MCF 10A (cell line): Measurements from ENCODE around the gene TBCD. TPM values are rescaled to one million over a fixed set of nuclear protein-coding genes. Genes with fewer than 3 reads are reported as not detected.

ENCODE experiments used
- BruUV-seq: library from RNA; stranded (reverse); fragments of 400-500 nt; replicated peaks from 2 replicates; lab custom pipeline; 2021; lab: Mats Ljungman, UMichigan
- CTCF ChIA-PET: fragments of 300-600 bp; sonication (Branson Sonifier 250); formaldehyde crosslinking; extraction: SDS; loops from one replicate; lab custom pipeline; 2021; ENCODE audit warnings: antibody characterized with exemption, inconsistent platforms; lab: Yijun Ruan, JAX
- POLR2A ChIA-PET: fragments of 300-600, 350-650 bp; sonication (Branson Sonifier 250); formaldehyde crosslinking; extraction: SDS; loops from one replicate; lab custom pipeline; 2020; ENCODE audit warnings: antibody characterized with exemption, inconsistent platforms; lab: Yijun Ruan, JAX
- DNase-seq: peaks from one replicate; pipeline ENCODE4 v3.0.0-alpha.2; 2018; ENCODE audit not compliant: unreplicated experiment
- H3K27ac Mint-ChIP-seq: one replicate; pipeline ENCODE4 v1.8.0; 2022; ENCODE audit warnings: mild to moderate bottlenecking, low read depth, mixed read lengths; ENCODE audit not compliant: unreplicated experiment
- H3K27me3 Mint-ChIP-seq: one replicate; pipeline ENCODE4 v1.8.0; 2022; ENCODE audit warnings: mixed read lengths; ENCODE audit not compliant: insufficient read depth, unreplicated experiment
- H3K36me3 Mint-ChIP-seq: one replicate; pipeline ENCODE4 v1.8.0; 2022; ENCODE audit warnings: mild to moderate bottlenecking, moderate library complexity, mixed read lengths; ENCODE audit not compliant: insufficient read depth, unreplicated experiment
- H3K4me1 Mint-ChIP-seq: one replicate; pipeline ENCODE4 v1.8.0; 2022; ENCODE audit warnings: mixed read lengths; ENCODE audit not compliant: insufficient read depth, unreplicated experiment
- H3K4me3 Mint-ChIP-seq: one replicate; pipeline ENCODE4 v1.8.0; 2022; ENCODE audit warnings: mild to moderate bottlenecking, moderate library complexity, mixed read lengths; ENCODE audit not compliant: unreplicated experiment
- H3K9me3 Mint-ChIP-seq: one replicate; pipeline ENCODE4 v1.8.0; 2022; ENCODE audit warnings: mixed read lengths; ENCODE audit not compliant: unreplicated experiment
- CTCF ChIP-seq: fragments of 200-600 bp; IDR thresholded peaks from one replicate; pipeline ENCODE4 v1.8.0; 2022; ENCODE audit warnings: antibody characterized with exemption, mild to moderate bottlenecking; ENCODE audit not compliant: unreplicated experiment
- intact Hi-C: fragments of 100-400 bp; cut with micrococcal nuclease; formaldehyde crosslinking; loops from 2 replicates; pipeline ENCODE4 v1.14.1; 2022
- total RNA-seq: library from RNA; stranded (reverse); gene quantifications from 2 replicates; pipeline ENCODE4 v1.2.3, GENCODE V29; 2022

TBCD gene
- total RNA-seq, 1 experiment from 2014 or later: 76.2 TPM

- POLR2A ChIA-PET: interaction anchor here (0.6 to 1.9 kb wide), 8 partner anchors 11 to 420 kb away, joined by 3 to 4 read pairs (median 3); partner anchors contain the start of gene FN3KRP
- no peaks in the 10 kb centered on the region for H3K4me1 Mint-ChIP-seq
- H3K4me3 Mint-ChIP-seq: peak overlapping the region; percentile 80
- peak; percentile 6 for DNase-seq
- no peak for TF ChIP-seq CTCF
- CTCF ChIA-PET: no interaction called here
- BruUV-seq: TSS peak; percentile 16
- no peak overlapping the region for H3K27ac Mint-ChIP-seq
- peaks cover 5% of the 10 kb centered on the region for H3K36me3 Mint-ChIP-seq
- H3K9me3 Mint-ChIP-seq: no peaks in the 10 kb centered on the region
- no peaks in the 10 kb centered on the region for H3K27me3 Mint-ChIP-seq
- intact Hi-C loops: no loop called here
Observed at GRCh38 chr17:82752371-82753200, 721 bp downstream of the TBCD start.

GRCh38 chr17:82753201-82753464 lies 1.3 kb downstream of the TBCD start:
- Mint-ChIP-seq H3K27me3 (no peaks in the 10 kb centered on the region), H3K36me3 (peaks cover 5% of the 10 kb centered on the region), H3K4me3 (peak overlapping the region; percentile 80), H3K9me3 (no peaks in the 10 kb centered on the region), H3K27ac (peak overlapping the region; percentile 12), H3K4me1 (no peaks in the 10 kb centered on the region)
- CTCF ChIA-PET: interaction anchor here (0.6 kb wide), 1 partner anchor 451 kb away, joined by 4 read pairs; no protein-coding TSS in a partner anchor
- POLR2A ChIA-PET: interaction anchor here (0.6 to 1.9 kb wide), 8 partner anchors 11 to 420 kb away, joined by 3 to 4 read pairs (median 3); partner anchors contain the start of gene FN3KRP
- DNase-seq: no peak
- no TSS peak for BruUV-seq
- no peak for TF ChIP-seq CTCF
- intact Hi-C loops: no loop called here

- TSS peak; percentile 27 for BruUV-seq
- ChIA-PET CTCF (interaction anchor here (0.6 to 2.4 kb wide), 5 partner anchors 8 to 85 kb away, joined by 3 to 8 read pairs (median 3); no protein-coding TSS in a partner anchor), POLR2A (interaction anchor here (0.6 to 1.9 kb wide), 3 partner anchors 13 to 107 kb away, joined by 3 to 4 read pairs (median 3); no protein-coding TSS in a partner anchor)
- Mint-ChIP-seq H3K9me3 (no peaks in the 10 kb centered on the region), H3K4me1 (no peaks in the 10 kb centered on the region), H3K4me3 (peak overlapping the region; percentile 33), H3K36me3 (peaks cover 10% of the 10 kb centered on the region), H3K27ac (peak overlapping the region; percentile 3), H3K27me3 (no peaks in the 10 kb centered on the region)
- TF ChIP-seq CTCF: no peak
- intact Hi-C loops: no loop called here
- DNase-seq: peak; percentile 49
Observed at GRCh38 chr17:82754297-82755208, 2.7 kb downstream of the TBCD start.
